ENCODE measurements around the gene RABEP1. TPM values are rescaled to one million over a fixed set of nuclear protein-coding genes. Genes with fewer than 3 reads are reported as not detected.

The RABEP1 gene
- total RNA-seq, 1 donor from 2014 or later = 44.2 TPM

DNA sequence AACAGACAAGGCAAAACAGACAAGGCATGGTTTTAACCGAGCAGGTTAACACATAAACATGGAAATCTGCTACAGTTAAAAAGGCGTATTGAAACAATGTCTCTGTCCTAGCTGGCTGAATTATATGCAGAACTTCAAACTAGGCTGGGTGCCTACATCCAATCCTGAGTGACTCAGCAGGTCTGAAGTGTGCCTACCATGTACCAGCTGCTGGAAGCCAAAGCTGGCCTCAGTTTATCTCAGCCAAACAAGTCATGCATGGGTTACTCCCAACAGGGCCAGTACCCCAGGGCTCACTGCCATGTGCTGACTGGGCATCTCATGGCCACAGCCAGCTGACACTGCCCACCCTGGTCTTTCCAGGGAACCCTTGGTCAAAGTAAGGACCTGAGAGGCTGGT, 152.9 kb downstream of the RABEP1 start:
- TF ChIP-seq, protein P1, sequence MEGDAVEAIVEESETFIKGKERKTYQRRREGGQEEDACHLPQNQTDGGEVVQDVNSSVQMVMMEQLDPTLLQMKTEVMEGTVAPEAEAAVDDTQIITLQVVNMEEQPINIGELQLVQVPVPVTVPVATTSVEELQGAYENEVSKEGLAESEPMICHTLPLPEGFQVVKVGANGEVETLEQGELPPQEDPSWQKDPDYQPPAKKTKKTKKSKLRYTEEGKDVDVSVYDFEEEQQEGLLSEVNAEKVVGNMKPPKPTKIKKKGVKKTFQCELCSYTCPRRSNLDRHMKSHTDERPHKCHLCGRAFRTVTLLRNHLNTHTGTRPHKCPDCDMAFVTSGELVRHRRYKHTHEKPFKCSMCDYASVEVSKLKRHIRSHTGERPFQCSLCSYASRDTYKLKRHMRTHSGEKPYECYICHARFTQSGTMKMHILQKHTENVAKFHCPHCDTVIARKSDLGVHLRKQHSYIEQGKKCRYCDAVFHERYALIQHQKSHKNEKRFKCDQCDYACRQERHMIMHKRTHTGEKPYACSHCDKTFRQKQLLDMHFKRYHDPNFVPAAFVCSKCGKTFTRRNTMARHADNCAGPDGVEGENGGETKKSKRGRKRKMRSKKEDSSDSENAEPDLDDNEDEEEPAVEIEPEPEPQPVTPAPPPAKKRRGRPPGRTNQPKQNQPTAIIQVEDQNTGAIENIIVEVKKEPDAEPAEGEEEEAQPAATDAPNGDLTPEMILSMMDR (IDR thresholded peaks at IDR 0.05) = no peak

More for the DNA sequence above, 152.9 kb downstream of the RABEP1 start:
- ATAC-seq (no peak), DNase-seq (no peak)
- H3K36me3 ChIP-seq = peaks cover 76% of the 10 kb centered on the region
- H3K27me3 ChIP-seq (ENCODE audit: low read depth) = no peaks in the 10 kb centered on the region
- H3K4me1 ChIP-seq = peaks cover 20% of the 10 kb centered on the region
- no peaks in the 10 kb centered on the region for H3K9me3 ChIP-seq
- no peak overlapping the region for H3K4me3 ChIP-seq
- no peak overlapping the region for H3K27ac ChIP-seq
- intact Hi-C loops (cut with DNase I) = no loop called here

Other genes starting within 250 kb of the RABEP1 start
- 0.86 TPM for gene SLC52A1, start 246.9 kb upstream of the RABEP1 start, total RNA-seq
- 7.1 TPM for gene ZFP3, start 203.8 kb upstream of the RABEP1 start, total RNA-seq
- gene ZNF232, start 170.4 kb upstream of the RABEP1 start, total RNA-seq = 11.4 TPM
- 0.30 TPM for gene USP6, start 166.3 kb upstream of the RABEP1 start, total RNA-seq
- 8.7 TPM for gene ZNF594, start 90.4 kb upstream of the RABEP1 start, total RNA-seq
- gene SCIMP, start 47.4 kb upstream of the RABEP1 start, total RNA-seq = 35.5 TPM
- gene NUP88, start 137.4 kb downstream of the RABEP1 start, total RNA-seq = 36.7 TPM
- 37.2 TPM for gene RPAIN, start 137.9 kb downstream of the RABEP1 start, total RNA-seq
- gene C1QBP, start 156.9 kb downstream of the RABEP1 start, total RNA-seq = 57.5 TPM
- gene DHX33, start 186.7 kb downstream of the RABEP1 start, total RNA-seq = 10.2 TPM
- gene DERL2, start 203.9 kb downstream of the RABEP1 start, total RNA-seq = 59.3 TPM
- gene MIS12, start 204.3 kb downstream of the RABEP1 start, total RNA-seq = 16.1 TPM